Activated CD4-positive, alpha-beta T cell treated with anti-CD3 and anti-CD28 coated beads, Interleukin-2, amount 50 U/mL, for 16 hours (primary cell): ENCODE data around the gene OCRL.

Source experiments
- DNase-seq: peaks from one replicate; pipeline ENCODE4 v3.0.0-alpha.2; 2020

Gene OCRL

GRCh38 chrX:129540068-129540653, at the start of gene OCRL:
TSS of gene OCRL (plus strand) at chrX:129540259. CDS start at chrX:129540440, 181 bp downstream.
- peak; percentile 58 for DNase-seq

- DNase-seq = no peak
These were observed 49.7 kb upstream of the OCRL start for GRCh38 chrX:129490330-129490729.

- no peak for DNase-seq
These were observed 46.4 kb upstream of the OCRL start for GRCh38 chrX:129493643-129494042.

- no peak for DNase-seq
These were observed 45.2 kb upstream of the OCRL start for GRCh38 chrX:129494887-129495286.

GRCh38 chrX:129495900-129496299, 44.2 kb upstream of the OCRL start:
- no peak for DNase-seq

GRCh38 chrX:129496625-129497024, 43.4 kb upstream of the OCRL start:
- no peak for DNase-seq

GRCh38 chrX:129497146-129497843, 42.8 kb upstream of the OCRL start:
- DNase-seq = no peak

- no peak for DNase-seq
These were observed 29.7 kb upstream of the OCRL start for GRCh38 chrX:129510331-129510730.

- DNase-seq = no peak
These were observed 28.4 kb upstream of the OCRL start for GRCh38 chrX:129511689-129512088.

- no peak for DNase-seq
These were observed 27.6 kb upstream of the OCRL start for GRCh38 chrX:129512409-129512808.

- DNase-seq = no peak
These were observed 23.7 kb upstream of the OCRL start for GRCh38 chrX:129516402-129516801.

- DNase-seq = no peak
These were observed 19.9 kb upstream of the OCRL start for GRCh38 chrX:129520151-129520550.

- DNase-seq = no peak
These were observed 17.6 kb upstream of the OCRL start for GRCh38 chrX:129522184-129523078.

- no peak for DNase-seq
These were observed 16.8 kb upstream of the OCRL start, which contains the start of gene SMARCA1 for GRCh38 chrX:129523079-129523911. TSS of gene SMARCA1 (minus strand) at chrX:129523490. CDS start at chrX:129523370, 120 bp downstream.

- no peak for DNase-seq
These were observed 15.7 kb upstream of the OCRL start for GRCh38 chrX:129524250-129524850.

GRCh38 chrX:129525162-129525561, 14.9 kb upstream of the OCRL start:
- DNase-seq = no peak

- DNase-seq = no peak
These were observed 14.2 kb upstream of the OCRL start for GRCh38 chrX:129525896-129526295.

- no peak for DNase-seq
These were observed 10.3 kb upstream of the OCRL start for GRCh38 chrX:129529685-129530281.

- DNase-seq = no peak
These were observed 9.6 kb upstream of the OCRL start for GRCh38 chrX:129530410-129530809.

- no peak for DNase-seq
These were observed 8.9 kb upstream of the OCRL start for GRCh38 chrX:129531132-129531531.

- DNase-seq = no peak
These were observed 5.1 kb upstream of the OCRL start for GRCh38 chrX:129534816-129535578.
